B cell (primary cell): ENCODE results near the gene CCDC13. TPM values are rescaled to one million over a fixed set of nuclear protein-coding genes. Genes with fewer than 3 reads are reported as not detected.
A peak's percentile ranks its signal among the peaks of the same experiment; 100 is the strongest.

ENCODE experiments used
- ATAC-seq: fragments of 200-7000 bp; cut with Tn5 transposase; one replicate; pipeline ENCODE4 v1.10.0; 2021; ENCODE audit warnings: low read depth, mild to moderate bottlenecking, moderate number of reproducible peaks, moderate library complexity
- CTCF ChIA-PET: fragments of 350-600 bp; sonication (Branson Sonifier 250); formaldehyde crosslinking; loops from one replicate; lab custom pipeline; 2021; ENCODE audit warnings: antibody characterized with exemption, inconsistent platforms; lab: Charles Lee
- POLR2A ChIA-PET: fragments of 350-600 bp; sonication (Branson Sonifier 250); formaldehyde crosslinking; loops from one replicate; lab custom pipeline; 2021; ENCODE audit warnings: antibody characterized with exemption; lab: Charles Lee
- DNase-seq: peaks from one replicate; pipeline ENCODE4 v3.0.0; 2013
- H2AFZ ChIP-seq: 2 replicates; pipeline ENCODE4 v1.6.1; 2012; ENCODE audit warnings: mild to moderate bottlenecking, low read depth, low read length; ENCODE audit not compliant: insufficient read depth, poor library complexity, severe bottlenecking
- H3K27ac ChIP-seq, 2 donors: 1 replicate in 1 of 2; 2 replicates in 1 of 2; pipeline ENCODE4 v1.5.1; 2012 to 2013; ENCODE audit warnings: low read length in 2 of 2, mild to moderate bottlenecking in 2 of 2, moderate library complexity in 1 of 2
- H3K27me3 ChIP-seq, 4 experiments: fragments of 200-600 bp in 1 of 4; sonication (generic) in 1 of 4; replicated peaks in 1 of 4; 1 replicate in 2 of 4; 2 replicates in 2 of 4; pipeline versions ENCODE4 v1.6.1 to v1.7.0; 2013 to 2016; ENCODE audit warnings: low read length in 3 of 4, mild to moderate bottlenecking in 2 of 4, mixed read lengths in 1 of 4, moderate library complexity in 1 of 4; ENCODE audit not compliant: insufficient read depth in 4 of 4, control insufficient read depth in 3 of 4; ENCODE audit errors: control extremely low read depth in 1 of 4
- H3K36me3 ChIP-seq, 2 experiments: replicated peaks in 1 of 2; 1 replicate in 1 of 2; 2 replicates in 1 of 2; pipeline versions ENCODE4 v1.6.1 to v1.7.1; 2013; ENCODE audit warnings: low read length in 1 of 2; ENCODE audit not compliant: insufficient read depth in 2 of 2, control insufficient read depth in 1 of 2; ENCODE audit errors: control extremely low read depth in 1 of 2, extremely low read depth in 1 of 2
- H3K4me1 ChIP-seq, 2 donors: fragments of 200-600 bp in 1 of 2; sonication (generic) in 1 of 2; 1 replicate in 1 of 2; 2 replicates in 1 of 2; pipeline versions ENCODE4 v1.5.1 to v1.6.1; 2013 to 2017; ENCODE audit warnings: low read length in 2 of 2; ENCODE audit not compliant: control insufficient read depth in 2 of 2, insufficient read depth in 2 of 2
- H3K4me2 ChIP-seq: replicated peaks from 2 replicates; pipeline ENCODE3; 2012; ENCODE audit warnings: mild to moderate bottlenecking, low read depth, low read length; ENCODE audit not compliant: poor library complexity, severe bottlenecking
- H3K4me3 ChIP-seq, 5 experiments: fragments of 200-600 bp in 1 of 5; sonication (generic) in 1 of 5; 1 replicate in 3 of 5; 2 replicates in 2 of 5; pipeline versions ENCODE4 v1.5.1 to v1.7.0; 2011 to 2016; ENCODE audit warnings: low read length in 4 of 5, mild to moderate bottlenecking in 4 of 5, low read depth in 2 of 5, control low read depth in 1 of 5, moderate library complexity in 1 of 5; ENCODE audit not compliant: insufficient read depth in 1 of 5; ENCODE audit errors: control extremely low read depth in 1 of 5, extremely low read depth in 1 of 5
- H3K79me2 ChIP-seq: fragments of 200-600 bp; sonication (generic); one replicate; pipeline ENCODE4 v1.6.0; 2016; ENCODE audit warnings: low read length; ENCODE audit not compliant: control insufficient read depth, insufficient read depth
- H3K9ac ChIP-seq: fragments of 200-600 bp; sonication (generic); 2 replicates; pipeline ENCODE4 v1.6.1; 2017; ENCODE audit warnings: mild to moderate bottlenecking, low read length, moderate library complexity
- H3K9me3 ChIP-seq, 3 donors: one replicate each; pipeline versions ENCODE4 v1.6.1 to v1.7.1; 2013; ENCODE audit warnings: low read length in 2 of 3; ENCODE audit not compliant: control insufficient read depth in 2 of 3, insufficient read depth in 1 of 3; ENCODE audit errors: control extremely low read depth in 1 of 3
- H4K20me1 ChIP-seq: 2 replicates; pipeline ENCODE4 v1.6.0; 2012; ENCODE audit warnings: mild to moderate bottlenecking, low read length; ENCODE audit not compliant: insufficient read depth, control insufficient read depth, poor library complexity, severe bottlenecking
- H3K27ac Mint-ChIP-seq: one replicate; pipeline ENCODE4 v1.8.0; 2021; ENCODE audit warnings: mixed read lengths
- H3K27me3 Mint-ChIP-seq: one replicate; pipeline ENCODE4 v1.8.0; 2021; ENCODE audit warnings: mixed read lengths
- H3K4me1 Mint-ChIP-seq: one replicate; pipeline ENCODE4 v1.8.0; 2021; ENCODE audit warnings: mixed read lengths
- H3K4me3 Mint-ChIP-seq: one replicate; pipeline ENCODE4 v1.8.0; 2021; ENCODE audit warnings: mixed read lengths
- H3K9me3 Mint-ChIP-seq: one replicate; pipeline ENCODE4 v1.8.0; 2022; ENCODE audit warnings: mixed read lengths; ENCODE audit not compliant: insufficient read depth
- CTCF ChIP-seq: fragments of 200-600 bp; IDR thresholded peaks from one replicate; pipeline ENCODE4 v1.8.0; 2022; ENCODE audit warnings: antibody characterized with exemption, mild to moderate bottlenecking
- EZH2 ChIP-seq: IDR thresholded peaks from 2 replicates; pipeline ENCODE4 v1.6.1; 2012; ENCODE audit warnings: borderline replicate concordance, low read depth, mild to moderate bottlenecking, moderate library complexity, low read length; ENCODE audit not compliant: insufficient read depth, poor library complexity, severe bottlenecking
- WGBS: methylation state at CpG from one replicate; pipeline ENCODE4 v1.1.5; 2013; ENCODE audit warnings: missing lambda C conversion rate; ENCODE audit not compliant: insufficient coverage; 5-methylcytosine and 5-hydroxymethylcytosine counted together
- intact Hi-C: fragments of 100-400 bp; cut with micrococcal nuclease; formaldehyde crosslinking; loops from one replicate; pipeline ENCODE4 v1.10.0; 2022
- polyA plus RNA-seq: library from polyadenylated mRNA; depleted of rRNA; stranded (reverse); fragments of >200 nt; gene quantifications from 2 replicates; pipeline ENCODE4 v1.2.3, GENCODE V29; 2012
- total RNA-seq, 2 donors: library from RNA; stranded (reverse); fragments of 120-200 nt in 1 of 2; gene quantifications; 1 replicate in 1 of 2; 2 replicates in 1 of 2; pipeline versions ENCODE4 v1.2.3 to v1.2.4, GENCODE V29; 2013 to 2022

CCDC13 gene
- total and polyA plus RNA-seq, 2 donors (not counting 1 experiment from before 2014, with no cell fraction given), result 1.5 to 1.9 TPM

GRCh38 chr3:42804106-42804830 lies 31.2 kb upstream of the CCDC13 start, which contains the start of gene HIGD1A:
Gene HIGD1A (minus strand): TSS chr3:42804490. CDS start chr3:42794253, 10,237 bp downstream.
- peak within 1 kb of the TSS; percentile 91 for H3K27ac Mint-ChIP-seq
- H2AFZ ChIP-seq, result peak within 1 kb of the TSS; percentile 99
- no peaks in the 10 kb centered on the region for H3K36me3 ChIP-seq
- TF ChIP-seq CTCF (no peak), EZH2 (no peak)
- under 1% methylated on average over 56 of the region's 63 CpGs for WGBS
- POLR2A ChIA-PET, result interaction anchor here (1.2 kb wide), 1 partner anchor 204 kb away, joined by 3 read pairs; the partner anchor contains the start of gene NKTR
- ATAC-seq (peak; percentile 100), DNase-seq (peak; percentile 94)
- H3K9me3 Mint-ChIP-seq, result no peaks in the 10 kb centered on the region
- H3K4me1 ChIP-seq, result peaks cover 17 to 27% of the 10 kb centered on the region in 2 donors
- no peaks in the 10 kb centered on the region for H3K9me3 ChIP-seq
- peak within 1 kb of the TSS; percentile 82 to 89 (median 87) for H3K4me3 ChIP-seq
- peaks cover 19% of the 10 kb centered on the region for H3K27me3 Mint-ChIP-seq
- peaks cover 0 to 2% (median 0%) of the 10 kb centered on the region in 4 experiments for H3K27me3 ChIP-seq
- peak within 1 kb of the TSS; percentile 88 for H3K9ac ChIP-seq
- peak within 1 kb of the TSS; percentile 98 for H3K4me3 Mint-ChIP-seq
- H3K4me2 ChIP-seq, result peak within 1 kb of the TSS; percentile 95
- CTCF ChIA-PET, result interaction anchor here (0.8 to 1.9 kb wide), 5 partner anchors 22 to 77 kb away, joined by 3 to 5 read pairs (median 4); no protein-coding TSS in a partner anchor
- intact Hi-C loops, result loop anchor here (1.0 to 5.0 kb wide), 5 partner anchors 23 to 77 kb away; partner anchors contain the start of gene CCDC13
- peak within 1 kb of the TSS; percentile 70 to 84 for H3K27ac ChIP-seq
- peaks cover 34% of the 10 kb centered on the region for H3K79me2 ChIP-seq
- H3K4me1 Mint-ChIP-seq, result peaks cover 38% of the 10 kb centered on the region
- H4K20me1 ChIP-seq, result peaks cover 9% of the 10 kb centered on the region
